ENCODE data around the gene CHST2.

Gene CHST2

DNA sequence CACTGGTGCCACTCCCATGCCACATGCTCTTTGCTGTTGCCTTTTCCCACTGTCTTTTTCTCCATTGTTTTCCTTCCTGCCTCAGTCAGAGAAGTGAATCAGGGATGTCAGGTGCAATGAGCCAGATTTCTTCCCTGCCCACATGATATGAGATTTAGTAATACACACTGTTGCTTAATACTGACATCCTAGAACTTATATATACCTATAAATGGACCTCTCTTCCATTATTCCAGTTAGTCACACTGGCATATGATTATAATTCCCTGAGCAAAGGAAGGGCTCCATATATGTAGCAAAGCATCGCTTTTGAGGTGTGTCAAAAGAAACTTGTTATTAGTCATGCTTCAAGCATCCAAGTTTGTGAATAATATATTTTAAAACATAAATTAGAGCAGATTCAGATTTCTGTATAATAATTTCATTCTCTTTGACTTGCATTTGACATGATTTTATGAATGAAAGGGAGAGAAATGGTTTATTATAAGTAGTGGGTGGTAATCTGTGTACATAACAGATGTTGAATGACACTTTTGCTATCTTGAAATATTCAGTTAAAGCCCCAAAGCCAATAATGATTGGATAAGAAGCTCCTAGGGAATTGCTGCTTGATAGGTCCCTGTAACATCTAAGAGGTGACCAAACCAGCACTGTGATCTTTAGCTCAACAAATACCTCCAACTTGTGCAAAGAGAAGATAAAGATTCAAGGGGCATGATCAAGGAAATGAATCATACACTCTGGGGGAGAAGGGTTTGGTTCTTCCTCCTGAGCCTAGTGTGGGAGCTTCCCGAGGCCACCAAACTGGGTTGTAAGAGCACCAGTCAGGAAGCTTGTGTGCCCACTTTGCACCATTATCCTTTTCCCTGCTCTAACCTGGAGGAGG, 48.6 kb downstream of the CHST2 start:
- DNase-seq (ENCODE audit: low read depth), result no peak

DNA sequence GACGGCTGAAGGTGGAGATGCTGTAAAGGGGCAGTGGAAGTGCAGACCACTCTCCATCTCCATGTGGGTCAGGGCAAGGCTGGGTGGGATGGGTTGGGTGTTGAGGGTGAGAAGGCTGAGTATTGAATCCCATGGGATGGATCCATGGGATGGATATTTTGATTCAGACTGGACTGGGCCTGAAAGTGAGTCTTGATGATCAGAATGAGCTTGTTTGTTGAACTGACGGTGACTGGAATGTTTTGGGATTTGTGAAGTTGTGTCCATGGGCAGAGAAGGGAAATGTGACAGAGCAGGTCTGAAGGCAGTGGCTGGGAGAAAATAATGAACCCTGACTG, 49.3 kb downstream of the CHST2 start:
- no peak for DNase-seq (ENCODE audit: low read depth)

DNA sequence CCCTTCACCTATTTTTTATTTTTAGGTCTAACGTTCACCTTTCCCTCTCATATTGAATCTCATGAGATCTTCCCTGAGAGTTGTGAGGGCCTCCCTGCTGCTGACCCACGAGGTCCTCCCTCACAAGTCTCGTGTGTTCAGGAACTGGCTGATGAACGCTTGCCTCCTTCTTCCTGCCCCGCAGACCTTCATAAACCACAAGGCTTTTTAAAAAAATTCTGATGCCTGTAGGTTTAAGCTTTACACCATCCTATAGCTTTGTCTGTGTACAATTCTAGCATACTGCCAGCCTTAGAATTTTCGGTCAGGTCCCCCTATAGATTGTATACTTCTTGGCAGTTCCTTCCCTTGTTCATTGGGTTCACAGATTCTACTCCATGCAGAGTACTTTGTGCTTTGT, 50.5 kb downstream of the CHST2 start:
- DNase-seq (ENCODE audit: low read depth), result no peak

DNA sequence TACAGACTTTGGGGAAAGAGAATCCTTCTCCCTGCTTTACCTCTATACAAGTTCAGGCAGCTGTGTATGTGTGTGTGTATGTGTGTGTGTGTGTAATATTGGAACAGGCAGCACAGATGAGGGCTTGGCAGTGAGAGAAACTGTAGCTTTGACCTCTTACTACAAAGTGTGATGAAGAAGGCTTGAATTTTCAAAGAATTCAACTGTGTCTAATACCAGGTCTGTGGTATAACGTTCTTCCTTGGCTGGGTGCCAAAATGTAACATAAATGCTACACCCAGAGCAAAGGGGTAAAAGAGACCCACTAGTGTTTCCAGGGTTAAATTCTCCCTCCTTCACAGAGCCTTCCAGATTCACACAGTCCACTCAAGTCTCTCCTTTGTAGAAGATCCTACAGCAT, 51.1 kb downstream of the CHST2 start:
- no peak for DNase-seq (ENCODE audit: low read depth)

DNA sequence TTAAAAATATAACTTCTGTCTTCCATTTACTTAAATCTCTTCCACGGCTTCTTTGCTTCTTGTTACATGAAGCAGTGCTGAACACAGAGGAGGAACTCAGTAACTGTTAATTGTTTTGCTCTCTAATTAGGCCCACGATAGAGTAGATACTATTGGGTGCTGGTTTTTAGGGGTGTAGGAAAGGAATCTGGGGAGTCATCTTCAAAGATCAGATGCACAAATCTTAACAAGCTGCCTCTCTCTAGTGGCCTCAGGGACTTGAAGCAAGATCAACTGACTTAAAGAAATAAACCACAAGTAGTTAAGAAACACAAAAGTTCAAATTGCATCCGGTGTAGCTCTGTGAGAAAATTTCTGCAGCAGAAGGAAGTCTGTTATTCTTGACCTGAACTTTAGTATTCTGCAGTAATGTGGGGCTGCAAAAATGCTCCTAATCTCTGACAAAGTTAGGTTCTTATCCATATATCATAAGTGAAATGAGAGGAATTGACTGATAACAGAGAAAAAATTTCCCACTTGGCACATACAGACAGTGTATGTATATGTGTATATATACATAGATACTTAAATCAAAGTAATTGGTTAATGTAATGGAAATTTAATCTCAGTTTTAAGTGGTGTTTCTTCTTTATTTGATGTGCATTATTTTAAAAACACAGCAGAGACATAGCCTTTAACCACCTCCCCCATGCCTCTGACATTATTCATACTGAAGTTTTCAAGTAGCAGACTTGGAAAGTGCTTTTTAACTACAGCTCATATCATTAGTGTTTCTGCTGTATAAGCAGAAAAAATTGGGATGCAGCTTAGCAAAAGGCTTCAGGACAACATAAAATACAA, 51.8 kb downstream of the CHST2 start:
- DNase-seq (ENCODE audit: low read depth), result no peak

DNA sequence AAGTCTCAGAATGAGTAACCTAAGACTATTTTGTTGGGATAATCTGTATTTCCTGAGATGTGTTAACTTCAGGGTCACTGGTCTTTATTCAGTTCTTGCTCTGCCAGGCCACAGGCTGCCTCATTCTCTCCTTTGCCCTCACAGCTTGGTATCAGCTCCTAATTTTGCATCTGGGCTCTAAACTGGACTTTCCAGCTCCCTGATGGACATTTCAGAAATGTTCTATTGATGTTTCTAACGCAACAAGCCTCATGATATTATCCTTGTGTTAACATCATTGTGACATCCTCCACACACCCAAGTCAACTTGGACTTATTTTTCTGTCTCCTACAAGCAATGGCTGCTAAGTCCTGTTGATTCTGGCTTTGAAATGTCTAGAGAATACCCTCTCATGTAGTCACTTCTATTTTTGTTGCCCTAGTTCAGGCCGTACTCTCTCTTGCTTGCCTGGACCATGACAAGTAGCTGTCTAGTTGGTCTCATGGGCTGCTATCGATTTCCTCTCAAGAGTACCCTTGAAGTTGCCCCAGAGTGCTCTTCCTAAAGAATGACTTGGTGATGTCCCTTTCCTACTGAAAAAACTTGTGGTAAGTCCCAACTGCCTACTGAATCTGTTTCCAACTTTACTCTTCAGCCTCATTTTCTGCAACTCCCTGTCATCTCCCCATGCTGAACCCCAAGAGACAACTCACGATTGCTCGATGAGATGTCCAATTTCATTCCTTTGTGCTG, 52.7 kb downstream of the CHST2 start:
- DNase-seq (ENCODE audit: low read depth), result no peak

GRCh38 chr3:143172795-143173145, 53.2 kb downstream of the CHST2 start:
- DNase-seq (ENCODE audit: low read depth), result no peak

- DNase-seq (ENCODE audit: low read depth), result no peak
Measured at GRCh38 chr3:143173242-143173641, 53.7 kb downstream of the CHST2 start.
